ENCODE data around the gene KCNK18.

The KCNK18 gene

DNA sequence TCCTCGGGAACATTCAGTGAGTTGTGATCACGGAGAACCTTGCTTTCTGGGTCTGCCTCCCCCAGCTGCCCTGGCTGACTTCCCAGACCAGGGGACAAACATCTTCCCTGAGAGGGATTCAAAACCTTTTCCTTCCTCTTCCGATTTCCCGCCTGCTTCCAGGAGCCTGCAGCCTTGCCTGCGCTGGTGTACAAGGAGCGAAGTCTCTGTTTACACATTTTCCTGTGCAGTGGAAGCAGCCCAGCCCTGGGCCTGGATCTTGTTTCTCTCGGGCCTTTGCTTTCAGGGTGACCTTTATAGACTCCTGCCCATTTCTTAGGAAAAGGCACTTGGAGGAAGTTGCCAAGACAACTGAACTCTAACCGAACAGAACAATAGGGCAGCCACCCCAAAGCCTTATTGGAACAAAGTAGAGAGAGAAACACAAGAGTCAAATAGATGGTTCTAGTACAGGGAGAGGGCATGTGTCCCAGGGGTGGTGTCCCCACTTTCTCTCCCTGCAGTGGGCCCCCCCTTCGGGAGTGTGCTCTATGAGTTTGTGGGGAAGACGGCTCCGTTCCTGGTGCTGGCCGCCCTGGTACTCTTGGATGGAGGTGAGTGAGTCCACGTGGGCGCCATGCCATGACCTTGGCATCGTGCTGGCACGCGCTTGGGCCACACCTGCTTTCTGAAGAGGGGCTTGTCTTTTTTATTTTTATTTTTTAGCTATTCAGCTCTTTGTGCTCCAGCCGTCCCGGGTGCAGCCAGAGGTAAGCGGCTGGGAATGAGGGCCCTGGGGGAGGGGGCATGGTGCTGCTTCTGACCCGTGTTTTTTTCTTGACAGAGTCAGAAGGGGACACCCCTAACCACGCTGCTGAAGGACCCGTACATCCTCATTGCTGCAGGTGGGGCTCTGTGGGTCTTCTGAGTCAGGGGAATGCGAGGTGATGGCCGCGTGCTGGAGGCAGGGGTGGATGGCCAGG, 57.8 kb downstream of the KCNK18 start:
- no peak for DNase-seq

DNA sequence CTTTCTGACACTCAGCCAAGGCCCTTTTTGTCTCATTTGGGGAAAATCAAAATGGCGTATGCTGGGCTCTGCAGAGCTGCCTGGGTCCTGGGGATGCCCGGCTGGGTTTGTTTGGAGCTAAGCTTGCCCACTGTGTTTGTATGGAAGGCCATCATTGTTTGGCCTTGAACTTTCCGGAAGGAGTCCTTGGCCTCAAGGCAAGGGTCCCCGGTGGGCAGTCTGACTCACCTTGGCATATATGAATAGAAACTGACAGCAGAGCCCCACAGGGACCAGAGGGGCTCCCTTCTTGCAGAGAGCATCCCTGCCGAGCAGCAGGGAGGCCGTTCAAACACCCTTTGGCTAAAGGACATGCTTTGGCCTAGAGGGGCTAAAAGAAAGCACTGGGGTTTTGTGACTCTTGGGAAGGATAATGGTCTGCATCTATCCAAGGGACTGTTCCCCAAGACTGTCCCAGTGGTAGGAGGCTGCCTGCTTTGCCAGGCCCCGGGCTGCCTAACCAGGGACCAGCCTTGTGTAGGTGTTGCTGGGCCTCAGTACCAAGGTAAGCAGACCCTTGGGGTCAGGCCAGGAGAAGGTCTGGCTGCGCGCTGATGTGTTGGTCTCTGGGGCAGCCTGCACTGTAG, 58.7 kb downstream of the KCNK18 start:
- DNase-seq, result no peak

DNA sequence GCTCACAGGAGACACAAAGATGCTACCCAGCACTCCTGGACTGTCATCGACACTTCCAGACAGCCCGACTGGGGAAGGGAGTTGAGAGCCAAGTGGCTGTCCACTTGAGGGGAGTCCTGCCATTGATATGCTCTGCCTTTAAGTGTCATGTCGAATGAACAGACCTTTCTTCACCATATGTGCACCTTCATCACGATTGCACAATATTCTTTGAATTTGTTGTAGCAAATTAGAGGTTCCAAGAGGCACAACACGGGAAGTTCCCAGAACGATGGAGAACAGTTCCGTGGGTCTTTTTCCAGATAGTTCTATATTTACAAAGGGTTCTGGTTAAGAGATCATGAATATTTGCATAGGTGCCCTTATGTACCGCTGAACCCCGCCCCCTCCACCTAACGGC, 59.6 kb downstream of the KCNK18 start:
- no peak for DNase-seq

- no peak for DNase-seq
Measured at GRCh38 chr10:117257721-117258120, 60.4 kb downstream of the KCNK18 start.

- peak; percentile 20 to 25 (median 21) for DNase-seq
Measured at GRCh38 chr10:117259279-117259678, 62.0 kb downstream of the KCNK18 start.
